ENCODE measurements around the gene GKN2. TPM values are rescaled to one million over a fixed set of nuclear protein-coding genes. Genes with fewer than 3 reads are reported as not detected.

Gene GKN2
- total and polyA plus RNA-seq, 2 donors (not counting 1 experiment from before 2014, with no cell fraction given) = not detected

DNA sequence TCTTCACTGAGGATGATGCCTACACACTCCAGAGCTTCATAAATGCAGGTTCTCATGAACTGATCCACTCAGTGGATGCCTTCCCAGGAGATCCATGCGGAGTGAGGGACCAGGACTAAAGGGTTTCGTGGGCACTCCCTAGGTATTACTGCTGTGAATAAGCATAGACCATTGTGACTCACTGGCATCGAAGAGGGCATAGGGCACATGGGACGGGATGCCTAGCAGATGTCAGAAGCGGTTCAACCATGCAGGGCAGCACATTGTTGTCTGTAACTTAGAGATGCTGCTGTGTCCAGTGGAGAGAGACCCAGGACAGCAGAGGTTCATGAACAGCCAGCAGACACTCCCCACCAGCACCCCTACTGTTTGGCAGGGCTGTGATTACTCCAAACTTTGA, 17.2 kb downstream of the GKN2 start:
- Histone ChIP-seq H2AFZ (ENCODE audit: insufficient read depth, low read depth, low read length, poor library complexity, severe bottlenecking) (no peak overlapping the region), H3K27ac (ENCODE audit: low read length in 2 of 2) (no peak overlapping the region), H3K9ac (ENCODE audit: low read length) (no peak overlapping the region), H3K79me2 (ENCODE audit: control insufficient read depth, insufficient read depth, low read length) (no peaks in the 10 kb centered on the region), H3K4me1 (ENCODE audit: control insufficient read depth in 2 of 2, insufficient read depth in 2 of 2, low read length in 2 of 2) (no peaks in the 10 kb centered on the region), H3K9me3 (ENCODE audit: control extremely low read depth in 1 of 3, control insufficient read depth in 2 of 3, insufficient read depth in 1 of 3, low read length in 2 of 3) (peaks cover 0 to 11% (median 5%) of the 10 kb centered on the region in 3 donors), H3K4me2 (replicated peaks; ENCODE audit: low read depth, low read length, poor library complexity, severe bottlenecking) (no peak overlapping the region), H4K20me1 (ENCODE audit: control insufficient read depth, insufficient read depth, low read length, poor library complexity, severe bottlenecking) (no peaks in the 10 kb centered on the region), H3K27me3 (replicated peaks in 1 of 4; ENCODE audit: control extremely low read depth in 1 of 4, control insufficient read depth in 3 of 4, insufficient read depth in 4 of 4, low read length in 3 of 4) (peaks cover 0 to 5% (median 0%) of the 10 kb centered on the region in 4 experiments), H3K4me3 (ENCODE audit: control extremely low read depth in 1 of 5, extremely low read depth in 1 of 5, insufficient read depth in 1 of 5, low read depth in 2 of 5, low read length in 4 of 5) (no peak overlapping the region), H3K36me3 (replicated peaks in 1 of 2; ENCODE audit: control extremely low read depth in 1 of 2, control insufficient read depth in 1 of 2, extremely low read depth in 1 of 2, insufficient read depth in 2 of 2, low read length in 1 of 2) (no peaks in the 10 kb centered on the region)
- TF ChIP-seq, protein P1, sequence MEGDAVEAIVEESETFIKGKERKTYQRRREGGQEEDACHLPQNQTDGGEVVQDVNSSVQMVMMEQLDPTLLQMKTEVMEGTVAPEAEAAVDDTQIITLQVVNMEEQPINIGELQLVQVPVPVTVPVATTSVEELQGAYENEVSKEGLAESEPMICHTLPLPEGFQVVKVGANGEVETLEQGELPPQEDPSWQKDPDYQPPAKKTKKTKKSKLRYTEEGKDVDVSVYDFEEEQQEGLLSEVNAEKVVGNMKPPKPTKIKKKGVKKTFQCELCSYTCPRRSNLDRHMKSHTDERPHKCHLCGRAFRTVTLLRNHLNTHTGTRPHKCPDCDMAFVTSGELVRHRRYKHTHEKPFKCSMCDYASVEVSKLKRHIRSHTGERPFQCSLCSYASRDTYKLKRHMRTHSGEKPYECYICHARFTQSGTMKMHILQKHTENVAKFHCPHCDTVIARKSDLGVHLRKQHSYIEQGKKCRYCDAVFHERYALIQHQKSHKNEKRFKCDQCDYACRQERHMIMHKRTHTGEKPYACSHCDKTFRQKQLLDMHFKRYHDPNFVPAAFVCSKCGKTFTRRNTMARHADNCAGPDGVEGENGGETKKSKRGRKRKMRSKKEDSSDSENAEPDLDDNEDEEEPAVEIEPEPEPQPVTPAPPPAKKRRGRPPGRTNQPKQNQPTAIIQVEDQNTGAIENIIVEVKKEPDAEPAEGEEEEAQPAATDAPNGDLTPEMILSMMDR (IDR thresholded peaks at IDR 0.05) = no peak
- TF ChIP-seq EZH2 (IDR thresholded peaks at IDR 0.05; ENCODE audit: borderline replicate concordance, insufficient read depth, low read depth, low read length, poor library complexity, severe bottlenecking) = no peak
- H3K27ac Mint-ChIP-seq = no peak overlapping the region
- ChIA-PET POLR2A (no interaction called here), CTCF (interaction anchor here (0.7 to 1.1 kb wide), 2 partner anchors 11 to 1380 kb away, joined by 4 to 13 read pairs; no protein-coding TSS in a partner anchor)
- 91% methylated on average over 5 of the region's 5 CpGs for WGBS (ENCODE audit: insufficient coverage)
- no peaks in the 10 kb centered on the region for H3K4me1 Mint-ChIP-seq
- no peak overlapping the region for H3K4me3 Mint-ChIP-seq
- peaks cover 18% of the 10 kb centered on the region for H3K27me3 Mint-ChIP-seq
- ATAC-seq (ENCODE audit: low read depth) = no peak
- peaks cover 6% of the 10 kb centered on the region for H3K9me3 Mint-ChIP-seq (ENCODE audit: insufficient read depth)
- DNase-seq = no peak
- intact Hi-C loops (cut with micrococcal nuclease) = no loop called here

DNA sequence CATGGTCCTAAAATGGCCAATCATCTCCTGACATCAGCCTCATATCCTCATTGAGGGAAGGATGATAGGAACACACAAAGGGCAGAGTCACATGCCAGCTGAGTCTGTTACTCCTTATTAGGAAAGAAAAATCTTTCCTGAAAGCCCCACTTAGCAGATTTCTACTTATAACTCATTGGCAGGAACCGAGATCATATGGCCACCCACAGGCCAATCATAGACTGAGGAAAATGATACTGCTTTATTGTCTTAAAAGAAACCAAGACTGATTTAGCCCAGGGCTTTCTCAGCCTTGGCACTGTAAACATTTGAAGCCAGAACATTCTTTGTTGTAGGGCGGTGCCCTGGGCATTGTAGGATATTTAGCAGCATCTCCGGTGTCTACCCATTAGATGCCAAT, 18.7 kb downstream of the GKN2 start:
- Mint-ChIP-seq H3K27me3 (peaks cover 8% of the 10 kb centered on the region), H3K4me1 (no peaks in the 10 kb centered on the region), H3K9me3 (ENCODE audit: insufficient read depth) (peaks cover 6% of the 10 kb centered on the region), H3K4me3 (no peak overlapping the region), H3K27ac (no peak overlapping the region)
- Histone ChIP-seq H3K4me1 (ENCODE audit: control insufficient read depth in 2 of 2, insufficient read depth in 2 of 2, low read length in 2 of 2) (no peaks in the 10 kb centered on the region), H3K36me3 (replicated peaks in 1 of 2; ENCODE audit: control extremely low read depth in 1 of 2, control insufficient read depth in 1 of 2, extremely low read depth in 1 of 2, insufficient read depth in 2 of 2, low read length in 1 of 2) (no peaks in the 10 kb centered on the region), H3K27ac (ENCODE audit: low read length in 2 of 2) (no peak overlapping the region), H3K27me3 (replicated peaks in 1 of 4; ENCODE audit: control extremely low read depth in 1 of 4, control insufficient read depth in 3 of 4, insufficient read depth in 4 of 4, low read length in 3 of 4) (peaks cover 0 to 5% (median 0%) of the 10 kb centered on the region in 4 experiments), H3K4me2 (replicated peaks; ENCODE audit: low read depth, low read length, poor library complexity, severe bottlenecking) (no peak overlapping the region), H3K79me2 (ENCODE audit: control insufficient read depth, insufficient read depth, low read length) (no peaks in the 10 kb centered on the region), H4K20me1 (ENCODE audit: control insufficient read depth, insufficient read depth, low read length, poor library complexity, severe bottlenecking) (no peaks in the 10 kb centered on the region), H3K9ac (ENCODE audit: low read length) (no peak overlapping the region), H2AFZ (ENCODE audit: insufficient read depth, low read depth, low read length, poor library complexity, severe bottlenecking) (no peak overlapping the region), H3K9me3 (ENCODE audit: control extremely low read depth in 1 of 3, control insufficient read depth in 2 of 3, insufficient read depth in 1 of 3, low read length in 2 of 3) (peaks cover 0 to 11% (median 5%) of the 10 kb centered on the region in 3 donors), H3K4me3 (ENCODE audit: control extremely low read depth in 1 of 5, extremely low read depth in 1 of 5, insufficient read depth in 1 of 5, low read depth in 2 of 5, low read length in 4 of 5) (no peak overlapping the region)
- TF ChIP-seq EZH2 (IDR thresholded peaks at IDR 0.05; ENCODE audit: borderline replicate concordance, insufficient read depth, low read depth, low read length, poor library complexity, severe bottlenecking) = no peak
- TF ChIP-seq, protein P1 (IDR thresholded peaks at IDR 0.05) = no peak
- ChIA-PET POLR2A (no interaction called here), CTCF (interaction anchor here (1.1 to 1.7 kb wide), 5 partner anchors 9 to 471 kb away, joined by 3 to 8 read pairs (median 4); no protein-coding TSS in a partner anchor)
- 83% methylated on average over 3 of the region's 3 CpGs for WGBS (ENCODE audit: insufficient coverage)
- intact Hi-C loops (cut with micrococcal nuclease) = no loop called here
- DNase-seq (no peak), ATAC-seq (ENCODE audit: low read depth) (no peak)

All from B cell (primary cell).